Measurements from ENCODE around the gene MYO18B.

MYO18B gene

DNA sequence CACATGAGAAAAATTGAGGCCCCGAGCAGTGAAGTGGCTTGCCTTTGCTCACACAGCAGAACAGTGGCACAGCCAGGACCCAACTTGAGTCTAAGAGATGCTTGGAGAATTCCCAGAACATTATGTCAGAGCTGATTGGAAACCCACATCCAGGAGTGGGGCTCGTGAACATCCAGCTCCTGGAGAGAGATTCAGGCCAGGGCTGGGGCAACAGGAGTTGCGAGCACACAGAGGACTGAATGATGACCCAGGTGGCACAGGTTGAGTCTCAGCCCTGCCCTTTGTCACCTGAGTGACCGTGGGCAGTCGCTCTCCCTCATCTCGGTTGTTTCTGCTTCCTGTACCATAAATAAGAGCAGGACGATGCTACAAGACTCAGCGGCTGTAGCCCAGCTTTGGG is 102.6 kb downstream of the MYO18B start:
- Histone ChIP-seq H3K36me3 (no peaks in the 10 kb centered on the region), H3K9me3 (no peaks in the 10 kb centered on the region), H3K27me3 (no peaks in the 10 kb centered on the region), H3K27ac (no peak overlapping the region), H3K4me1 (ENCODE audit: control insufficient read depth in 1 of 2, insufficient read depth in 1 of 2, low read depth in 1 of 2, low read length in 1 of 2) (no peaks in the 10 kb centered on the region), H3K4me3 (ENCODE audit: low read depth in 1 of 2, low read length in 1 of 2) (no peak overlapping the region)
- TF ChIP-seq, protein P1, sequence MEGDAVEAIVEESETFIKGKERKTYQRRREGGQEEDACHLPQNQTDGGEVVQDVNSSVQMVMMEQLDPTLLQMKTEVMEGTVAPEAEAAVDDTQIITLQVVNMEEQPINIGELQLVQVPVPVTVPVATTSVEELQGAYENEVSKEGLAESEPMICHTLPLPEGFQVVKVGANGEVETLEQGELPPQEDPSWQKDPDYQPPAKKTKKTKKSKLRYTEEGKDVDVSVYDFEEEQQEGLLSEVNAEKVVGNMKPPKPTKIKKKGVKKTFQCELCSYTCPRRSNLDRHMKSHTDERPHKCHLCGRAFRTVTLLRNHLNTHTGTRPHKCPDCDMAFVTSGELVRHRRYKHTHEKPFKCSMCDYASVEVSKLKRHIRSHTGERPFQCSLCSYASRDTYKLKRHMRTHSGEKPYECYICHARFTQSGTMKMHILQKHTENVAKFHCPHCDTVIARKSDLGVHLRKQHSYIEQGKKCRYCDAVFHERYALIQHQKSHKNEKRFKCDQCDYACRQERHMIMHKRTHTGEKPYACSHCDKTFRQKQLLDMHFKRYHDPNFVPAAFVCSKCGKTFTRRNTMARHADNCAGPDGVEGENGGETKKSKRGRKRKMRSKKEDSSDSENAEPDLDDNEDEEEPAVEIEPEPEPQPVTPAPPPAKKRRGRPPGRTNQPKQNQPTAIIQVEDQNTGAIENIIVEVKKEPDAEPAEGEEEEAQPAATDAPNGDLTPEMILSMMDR (IDR thresholded peaks at IDR 0.05): no peak

DNA sequence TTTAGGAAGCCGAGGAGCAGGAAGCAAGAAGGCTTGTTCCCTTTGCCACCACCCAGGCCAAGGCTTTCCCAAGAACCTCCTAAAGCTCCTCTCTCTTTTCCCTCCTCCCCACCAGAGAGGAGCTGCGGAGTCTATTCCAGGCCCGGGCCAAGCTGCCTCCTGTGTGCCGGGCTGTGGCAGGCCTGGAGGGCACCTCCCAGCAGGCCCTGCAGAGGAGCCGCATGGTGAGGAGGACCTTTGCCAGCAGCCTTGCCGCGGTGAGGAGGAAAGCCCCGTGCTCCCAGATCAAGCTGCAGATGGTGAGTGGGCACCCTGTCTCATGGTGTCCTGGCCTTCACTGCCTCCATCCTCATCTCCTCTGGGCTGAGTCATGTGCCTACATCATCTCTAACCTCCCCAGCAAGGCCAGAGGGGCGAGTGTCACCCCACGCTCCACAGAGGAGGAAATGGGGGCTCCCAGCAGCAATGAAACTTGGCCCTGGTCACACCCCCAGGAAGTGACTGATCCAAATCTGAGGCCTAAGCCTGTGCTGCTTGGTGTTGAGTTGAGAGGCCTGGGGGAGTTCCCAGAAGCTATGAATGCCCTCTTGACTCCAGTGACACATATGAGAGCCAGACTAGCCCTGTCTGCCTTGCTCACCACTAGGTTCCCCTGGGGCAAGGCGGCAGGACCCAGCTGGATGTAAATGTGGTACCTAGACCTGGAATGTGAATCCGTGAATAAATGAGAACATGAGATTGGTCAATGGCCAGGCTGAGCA is 104.2 kb downstream of the MYO18B start:
- Histone ChIP-seq H3K4me3 (ENCODE audit: low read depth in 1 of 2, low read length in 1 of 2) (no peak overlapping the region), H3K27me3 (no peaks in the 10 kb centered on the region), H3K27ac (no peak overlapping the region), H3K4me1 (ENCODE audit: control insufficient read depth in 1 of 2, insufficient read depth in 1 of 2, low read depth in 1 of 2, low read length in 1 of 2) (no peaks in the 10 kb centered on the region), H3K36me3 (no peaks in the 10 kb centered on the region), H3K9me3 (no peaks in the 10 kb centered on the region)
- TF ChIP-seq, protein P1 (IDR thresholded peaks at IDR 0.05): no peak

DNA sequence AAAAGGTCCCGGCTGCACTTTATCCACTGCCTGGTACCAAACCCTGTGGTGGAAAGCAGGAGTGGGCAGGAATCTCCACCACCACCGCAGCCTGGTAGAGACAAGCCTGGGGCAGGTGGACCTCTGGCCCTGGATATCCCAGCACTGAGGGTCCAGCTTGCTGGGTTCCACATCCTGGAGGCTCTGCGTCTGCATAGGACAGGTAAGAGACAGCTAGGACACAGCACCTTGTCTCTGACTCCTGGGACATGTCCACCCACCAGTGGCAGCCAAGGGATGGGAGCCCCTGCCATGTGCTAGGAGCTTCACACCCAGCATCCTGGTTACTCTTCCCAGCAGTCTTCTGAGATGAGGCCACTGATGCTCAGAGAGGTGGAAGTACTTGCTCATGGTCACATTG is 105.5 kb downstream of the MYO18B start:
- H3K36me3 ChIP-seq: no peaks in the 10 kb centered on the region
- no peak overlapping the region for H3K4me3 ChIP-seq (ENCODE audit: low read depth in 1 of 2, low read length in 1 of 2)
- TF ChIP-seq, protein P1 (IDR thresholded peaks at IDR 0.05): no peak

DNA sequence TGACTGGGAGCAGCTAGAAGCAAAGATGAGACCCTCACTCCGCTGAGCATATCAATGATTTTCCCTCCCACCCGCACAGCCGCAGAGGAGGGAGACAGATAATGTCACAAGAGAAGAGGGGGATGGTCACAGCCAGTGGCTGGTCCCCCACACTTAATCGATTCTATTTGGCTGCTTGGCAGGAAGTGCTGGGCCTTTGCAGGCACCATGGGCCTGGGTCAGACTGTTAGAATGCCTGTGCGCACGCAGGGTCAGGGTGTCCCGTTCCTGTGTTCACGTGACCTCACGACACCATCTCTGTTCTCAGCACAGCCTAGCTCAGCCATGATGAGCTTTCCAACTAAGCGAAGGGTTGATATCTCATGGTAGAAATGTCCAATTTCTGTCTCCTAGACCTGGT is 107.0 kb downstream of the MYO18B start:
- Histone ChIP-seq H3K4me3 (ENCODE audit: low read depth in 1 of 2, low read length in 1 of 2) (no peak overlapping the region), H3K4me1 (ENCODE audit: control insufficient read depth in 1 of 2, insufficient read depth in 1 of 2, low read depth in 1 of 2, low read length in 1 of 2) (no peaks in the 10 kb centered on the region), H3K9me3 (no peaks in the 10 kb centered on the region), H3K36me3 (no peaks in the 10 kb centered on the region), H3K27ac (no peak overlapping the region), H3K27me3 (no peaks in the 10 kb centered on the region)
- TF ChIP-seq, protein P1 (IDR thresholded peaks at IDR 0.05): no peak

More for the DNA sequence above, 105.5 kb downstream of the MYO18B start:
- Histone ChIP-seq H3K9me3 (no peaks in the 10 kb centered on the region), H3K27me3 (no peaks in the 10 kb centered on the region), H3K27ac (no peak overlapping the region), H3K4me1 (ENCODE audit: control insufficient read depth in 1 of 2, insufficient read depth in 1 of 2, low read depth in 1 of 2, low read length in 1 of 2) (no peaks in the 10 kb centered on the region)

DNA sequence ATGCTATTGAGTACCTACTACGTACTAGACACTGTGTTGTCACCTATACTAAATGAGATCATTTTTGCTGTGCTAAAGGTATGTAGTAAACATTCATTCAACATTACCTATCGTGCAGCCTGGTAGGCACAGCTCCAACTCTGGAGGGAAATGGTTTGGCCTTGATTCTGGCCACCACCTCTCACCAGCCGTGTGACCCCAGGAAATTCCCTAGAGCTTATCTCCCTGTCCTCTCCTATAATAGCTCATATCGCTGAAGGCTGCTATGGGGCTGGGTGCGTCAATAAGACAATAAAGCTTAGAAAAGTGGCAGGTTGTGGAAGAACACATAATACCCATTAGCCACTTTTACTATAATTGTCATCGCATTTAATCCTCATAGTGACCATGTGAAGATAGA is 107.5 kb downstream of the MYO18B start:
- Histone ChIP-seq H3K9me3 (no peaks in the 10 kb centered on the region), H3K4me3 (ENCODE audit: low read depth in 1 of 2, low read length in 1 of 2) (no peak overlapping the region), H3K27me3 (no peaks in the 10 kb centered on the region), H3K36me3 (no peaks in the 10 kb centered on the region), H3K27ac (no peak overlapping the region), H3K4me1 (ENCODE audit: control insufficient read depth in 1 of 2, insufficient read depth in 1 of 2, low read depth in 1 of 2, low read length in 1 of 2) (no peaks in the 10 kb centered on the region)
- TF ChIP-seq, protein P1 (IDR thresholded peaks at IDR 0.05): no peak

Data from neutrophil (primary cell).